Measurements from ENCODE around the gene FGF6.

Gene FGF6

DNA sequence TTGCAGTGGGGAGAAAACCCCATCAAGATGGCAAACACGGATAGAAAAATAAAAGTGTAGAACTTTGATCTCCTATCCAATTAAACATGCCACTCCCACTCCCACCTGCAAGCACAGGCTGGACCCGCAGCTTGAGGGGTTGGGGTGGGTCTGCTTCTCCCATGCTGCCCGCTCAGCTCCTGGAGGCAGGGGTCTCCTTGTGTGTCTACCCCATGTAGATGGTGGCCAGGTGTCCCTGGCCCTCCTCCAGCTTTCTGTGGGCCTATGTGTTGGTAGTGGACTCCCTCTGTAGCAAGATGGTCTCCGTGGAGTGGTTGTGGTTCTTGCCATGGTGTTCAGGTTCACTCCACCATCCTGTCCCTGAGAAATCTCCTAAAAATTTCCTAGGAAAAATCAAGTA lies 42.6 kb downstream of the FGF6 start:
- Mint-ChIP-seq H3K27ac (ENCODE audit: low read depth) (no peak overlapping the region), H3K27me3 (peaks cover 36% of the 10 kb centered on the region), H3K36me3 (ENCODE audit: insufficient read depth) (no peaks in the 10 kb centered on the region), H3K9me3 (no peaks in the 10 kb centered on the region), H3K4me3 (no peak overlapping the region), H3K4me1 (no peaks in the 10 kb centered on the region)
- ATAC-seq (replicated peaks; ENCODE audit: extremely low read depth, poor library complexity, severe bottlenecking) (no peak), DNase-seq (ENCODE audit: low spot score in 2 of 2) (no peak)

GRCh38 chr12:4401117-4401516 lies 44.5 kb downstream of the FGF6 start:
- DNase-seq (ENCODE audit: low spot score in 2 of 2) (no peak), ATAC-seq (replicated peaks; ENCODE audit: extremely low read depth, poor library complexity, severe bottlenecking) (no peak)
- peaks cover 48% of the 10 kb centered on the region for H3K27me3 Mint-ChIP-seq
- no peak overlapping the region for H3K27ac Mint-ChIP-seq (ENCODE audit: low read depth)
- no peaks in the 10 kb centered on the region for H3K9me3 Mint-ChIP-seq
- no peaks in the 10 kb centered on the region for H3K4me1 Mint-ChIP-seq
- H3K4me3 Mint-ChIP-seq = no peak overlapping the region
- no peaks in the 10 kb centered on the region for H3K36me3 Mint-ChIP-seq (ENCODE audit: insufficient read depth)

DNA sequence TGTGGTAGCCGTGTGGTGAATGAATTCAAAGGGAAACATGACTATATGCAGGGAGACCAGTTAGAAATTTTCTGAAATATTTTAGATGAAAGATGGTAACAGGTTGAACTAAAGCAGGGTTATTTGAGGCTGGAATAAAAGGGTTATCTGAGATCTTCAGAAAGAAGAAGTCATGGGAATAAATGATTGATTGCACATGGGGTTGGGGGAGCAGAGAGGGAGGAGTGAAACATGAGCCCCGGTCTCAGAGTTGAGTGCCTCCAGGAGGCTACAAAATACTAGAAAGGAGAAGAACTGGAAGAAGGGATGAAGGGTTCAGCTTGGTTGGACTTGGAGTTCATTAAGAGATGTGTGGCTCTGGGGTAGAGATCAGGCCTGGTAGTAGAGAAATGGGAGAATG lies 49.8 kb downstream of the FGF6 start:
- H3K27ac Mint-ChIP-seq (ENCODE audit: low read depth) = no peak overlapping the region
- H3K27me3 Mint-ChIP-seq = peaks cover 47% of the 10 kb centered on the region
- ATAC-seq (replicated peaks; ENCODE audit: extremely low read depth, poor library complexity, severe bottlenecking) (no peak), DNase-seq (ENCODE audit: low spot score in 2 of 2) (no peak)
- no peaks in the 10 kb centered on the region for H3K4me1 Mint-ChIP-seq
- H3K9me3 Mint-ChIP-seq = no peaks in the 10 kb centered on the region
- H3K4me3 Mint-ChIP-seq = no peak overlapping the region
- no peaks in the 10 kb centered on the region for H3K36me3 Mint-ChIP-seq (ENCODE audit: insufficient read depth)

DNA sequence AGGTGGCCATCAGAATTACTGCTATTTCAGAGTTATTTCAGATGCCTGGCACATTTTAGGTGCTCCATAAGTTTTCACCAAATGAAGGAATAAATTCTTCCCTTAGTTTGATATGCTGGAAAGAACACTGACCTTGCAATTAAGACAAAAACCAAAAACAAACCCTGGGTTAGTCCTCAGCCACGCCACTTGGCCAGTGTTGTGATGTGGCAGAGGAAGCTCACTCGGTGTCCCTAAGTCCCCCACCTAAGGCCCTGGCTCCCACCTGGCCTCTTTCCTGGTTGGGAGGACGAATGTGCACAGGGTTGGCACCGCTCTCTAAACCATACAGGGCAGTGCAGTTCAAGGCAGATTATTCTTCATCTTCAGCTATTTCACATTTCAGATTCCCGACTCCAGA lies 52.4 kb downstream of the FGF6 start:
- Mint-ChIP-seq H3K4me3 (no peak overlapping the region), H3K9me3 (no peaks in the 10 kb centered on the region), H3K36me3 (ENCODE audit: insufficient read depth) (no peaks in the 10 kb centered on the region), H3K27ac (ENCODE audit: low read depth) (no peak overlapping the region), H3K27me3 (peaks cover 52% of the 10 kb centered on the region), H3K4me1 (no peaks in the 10 kb centered on the region)
- no peak for DNase-seq (ENCODE audit: low spot score in 2 of 2)
- ATAC-seq (replicated peaks; ENCODE audit: extremely low read depth, poor library complexity, severe bottlenecking) = no peak

DNA sequence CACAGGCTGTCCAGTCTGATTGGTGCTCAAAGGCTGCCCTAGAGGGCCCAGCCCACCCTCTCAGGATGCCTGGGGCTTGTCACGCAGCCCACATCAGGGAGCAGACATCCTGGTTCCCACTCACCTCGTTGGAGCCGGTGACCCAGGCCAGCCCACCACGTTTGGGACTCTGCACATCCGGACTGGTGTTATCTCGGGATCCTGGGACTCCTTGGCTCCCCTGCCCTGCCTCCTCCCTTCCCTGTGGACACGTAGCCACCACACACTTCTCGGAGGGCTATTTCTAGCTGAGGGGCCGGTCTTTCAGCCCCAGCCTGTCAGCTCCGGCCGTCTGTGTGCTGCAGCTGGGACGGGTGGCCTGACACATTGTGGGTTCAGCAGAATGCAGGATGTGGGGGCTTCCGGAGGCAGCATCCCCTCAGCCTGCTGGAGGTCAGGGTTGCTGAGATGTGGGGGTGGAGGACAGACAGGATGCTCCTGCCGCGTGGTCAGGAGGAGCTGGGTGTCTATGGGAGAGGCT lies 53.3 kb downstream of the FGF6 start:
- DNase-seq (ENCODE audit: low spot score in 2 of 2) = no peak
- Mint-ChIP-seq H3K4me1 (no peaks in the 10 kb centered on the region), H3K4me3 (no peak overlapping the region), H3K36me3 (ENCODE audit: insufficient read depth) (no peaks in the 10 kb centered on the region), H3K27me3 (peaks cover 52% of the 10 kb centered on the region), H3K9me3 (no peaks in the 10 kb centered on the region), H3K27ac (ENCODE audit: low read depth) (no peak overlapping the region)
- ATAC-seq (replicated peaks; ENCODE audit: extremely low read depth, poor library complexity, severe bottlenecking) = no peak

DNA sequence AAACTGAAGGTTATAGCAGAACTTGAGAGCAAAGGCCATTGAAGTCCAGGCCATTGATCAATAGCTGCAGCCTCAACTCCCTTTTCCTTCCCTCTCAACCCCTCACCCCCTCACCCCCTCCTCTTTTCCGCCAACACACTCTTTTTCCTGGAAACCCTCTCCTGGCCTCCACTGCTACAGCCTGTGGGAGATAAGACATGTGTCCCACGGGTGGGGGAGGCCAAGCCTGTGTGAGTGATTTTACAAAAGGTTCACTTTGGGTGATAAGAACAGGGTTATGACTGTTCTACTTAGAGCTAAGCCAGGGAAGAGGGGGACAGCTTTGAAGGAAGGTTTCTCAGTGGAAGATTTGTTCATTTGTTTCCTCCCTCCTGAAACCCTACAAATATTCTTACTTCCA lies 57.0 kb downstream of the FGF6 start:
- Mint-ChIP-seq H3K9me3 (no peaks in the 10 kb centered on the region), H3K27ac (ENCODE audit: low read depth) (no peak overlapping the region), H3K27me3 (peaks cover 24% of the 10 kb centered on the region), H3K4me3 (no peak overlapping the region), H3K4me1 (no peaks in the 10 kb centered on the region), H3K36me3 (ENCODE audit: insufficient read depth) (no peaks in the 10 kb centered on the region)
- no peak for ATAC-seq (replicated peaks; ENCODE audit: extremely low read depth, poor library complexity, severe bottlenecking)
- no peak for DNase-seq (ENCODE audit: low spot score in 2 of 2)

- ATAC-seq (replicated peaks; ENCODE audit: extremely low read depth, poor library complexity, severe bottlenecking) = no peak
- Mint-ChIP-seq H3K4me1 (no peaks in the 10 kb centered on the region), H3K27ac (ENCODE audit: low read depth) (no peak overlapping the region), H3K4me3 (no peak overlapping the region), H3K9me3 (no peaks in the 10 kb centered on the region), H3K36me3 (ENCODE audit: insufficient read depth) (no peaks in the 10 kb centered on the region), H3K27me3 (peaks cover 19% of the 10 kb centered on the region)
- no peak for DNase-seq (ENCODE audit: low spot score in 2 of 2)
Observed at GRCh38 chr12:4388032-4388431, 57.6 kb downstream of the FGF6 start.

GRCh38 chr12:4387607-4388006 lies 58.0 kb downstream of the FGF6 start:
- DNase-seq (ENCODE audit: low spot score in 2 of 2) = no peak
- ATAC-seq (replicated peaks; ENCODE audit: extremely low read depth, poor library complexity, severe bottlenecking) = no peak
- Mint-ChIP-seq H3K27ac (ENCODE audit: low read depth) (no peak overlapping the region), H3K36me3 (ENCODE audit: insufficient read depth) (no peaks in the 10 kb centered on the region), H3K4me1 (no peaks in the 10 kb centered on the region), H3K4me3 (no peak overlapping the region), H3K9me3 (no peaks in the 10 kb centered on the region), H3K27me3 (peaks cover 24% of the 10 kb centered on the region)

- H3K27ac Mint-ChIP-seq (ENCODE audit: low read depth) = no peak overlapping the region
- H3K9me3 Mint-ChIP-seq = no peaks in the 10 kb centered on the region
- DNase-seq (ENCODE audit: low spot score in 2 of 2) = no peak
- no peaks in the 10 kb centered on the region for H3K36me3 Mint-ChIP-seq (ENCODE audit: insufficient read depth)
- no peaks in the 10 kb centered on the region for H3K4me1 Mint-ChIP-seq
- H3K27me3 Mint-ChIP-seq = peaks cover 32% of the 10 kb centered on the region
- ATAC-seq (replicated peaks; ENCODE audit: extremely low read depth, poor library complexity, severe bottlenecking) = no peak
- no peak overlapping the region for H3K4me3 Mint-ChIP-seq
Observed at GRCh38 chr12:4386801-4387200, 58.8 kb downstream of the FGF6 start.

All from central memory CD8-positive, alpha-beta T cell (primary cell).